Lower lobe of right lung (tissue), 2 donors: ENCODE results near the gene MORN5. TPM values are rescaled to one million over a fixed set of nuclear protein-coding genes. Genes with fewer than 3 reads are reported as not detected.

Experiments used
- ATAC-seq, 2 donors: fragments of 200-7000 bp; cut with Tn5 transposase; one replicate each; pipeline ENCODE4 v1.9.1; 2020 to 2022; ENCODE audit warnings: mild to moderate bottlenecking in 2 of 2, moderate library complexity in 2 of 2
- DNase-seq: peaks from one replicate; pipeline ENCODE4 v3.0.0-alpha.2; 2020
- H3K27ac ChIP-seq: fragments of 200-600 bp; one replicate; pipeline ENCODE4 v1.8.0; 2022
- H3K27me3 ChIP-seq: fragments of 200-600 bp; one replicate; pipeline ENCODE4 v1.8.0; 2022; ENCODE audit warnings: low read depth
- H3K36me3 ChIP-seq: fragments of 200-600 bp; one replicate; pipeline ENCODE4 v1.8.0; 2022; ENCODE audit warnings: mild to moderate bottlenecking
- H3K4me1 ChIP-seq: fragments of 200-600 bp; one replicate; pipeline ENCODE4 v1.8.0; 2022
- H3K4me3 ChIP-seq: fragments of 200-600 bp; one replicate; pipeline ENCODE4 v1.8.0; 2022; ENCODE audit warnings: mild to moderate bottlenecking
- H3K9me3 ChIP-seq: fragments of 200-600 bp; one replicate; pipeline ENCODE4 v1.8.0; 2022
- CTCF ChIP-seq: fragments of 200-600 bp; IDR thresholded peaks from one replicate; pipeline ENCODE4 v1.8.0; 2022; ENCODE audit warnings: antibody characterized with exemption, mild to moderate bottlenecking
- intact Hi-C: fragments of 100-400 bp; cut with DNase I; formaldehyde crosslinking; loops from one replicate; pipeline ENCODE4 v1.11.0; 2022
- total RNA-seq: library from RNA; stranded (reverse); fragmentation: NEBNext Ultra II Directional; extraction: Animal tissue kit (Norgen Biotek cat#: 25700); gene quantifications from one replicate; pipeline ENCODE4 v1.2.1, GENCODE V29; 2021
- donor health status: DM: no; HTN: yes; CAD: no; lungs with severe emphysema.

The MORN5 gene
- total RNA-seq, 1 donor from 2014 or later: 7.7 TPM

GRCh38 chr9:122133263-122133983 is 26.3 kb upstream of the MORN5 start:
- no peak overlapping the region for H3K4me3 ChIP-seq
- H3K27ac ChIP-seq: no peak overlapping the region
- H3K36me3 ChIP-seq: no peaks in the 10 kb centered on the region
- intact Hi-C loops: no loop called here
- no peaks in the 10 kb centered on the region for H3K27me3 ChIP-seq
- no peaks in the 10 kb centered on the region for H3K9me3 ChIP-seq
- peak in 1 of 2 donors; percentile 47 for ATAC-seq
- DNase-seq: no peak
- no peak for TF ChIP-seq CTCF
- peaks cover 19% of the 10 kb centered on the region for H3K4me1 ChIP-seq

- Histone ChIP-seq H3K9me3 (no peaks in the 10 kb centered on the region), H3K4me1 (peaks cover 14% of the 10 kb centered on the region), H3K4me3 (no peak overlapping the region), H3K36me3 (no peaks in the 10 kb centered on the region), H3K27me3 (no peaks in the 10 kb centered on the region), H3K27ac (no peak overlapping the region)
- ATAC-seq (no peak), DNase-seq (no peak)
- no peak for TF ChIP-seq CTCF
- intact Hi-C loops: no loop called here
These were observed 25.6 kb upstream of the MORN5 start for GRCh38 chr9:122133984-122134535.

GRCh38 chr9:122134822-122135528 is 24.7 kb upstream of the MORN5 start:
- H3K27me3 ChIP-seq: no peaks in the 10 kb centered on the region
- DNase-seq: no peak
- no peak for TF ChIP-seq CTCF
- peaks cover 11% of the 10 kb centered on the region for H3K4me1 ChIP-seq
- intact Hi-C loops: no loop called here
- H3K9me3 ChIP-seq: no peaks in the 10 kb centered on the region
- no peak overlapping the region for H3K27ac ChIP-seq
- H3K4me3 ChIP-seq: no peak overlapping the region
- no peak for ATAC-seq
- no peaks in the 10 kb centered on the region for H3K36me3 ChIP-seq

- peaks cover 11% of the 10 kb centered on the region for H3K4me1 ChIP-seq
- no peak for ATAC-seq
- no peaks in the 10 kb centered on the region for H3K9me3 ChIP-seq
- H3K36me3 ChIP-seq: no peaks in the 10 kb centered on the region
- no peak for DNase-seq
- H3K27ac ChIP-seq: no peak overlapping the region
- intact Hi-C loops: no loop called here
- no peaks in the 10 kb centered on the region for H3K27me3 ChIP-seq
- H3K4me3 ChIP-seq: no peak overlapping the region
- no peak for TF ChIP-seq CTCF
These were observed 24.2 kb upstream of the MORN5 start for GRCh38 chr9:122135529-122135859.

GRCh38 chr9:122138560-122139268 is 21.0 kb upstream of the MORN5 start:
- Histone ChIP-seq H3K4me3 (no peak overlapping the region), H3K4me1 (peaks cover 19% of the 10 kb centered on the region), H3K36me3 (peaks cover 12% of the 10 kb centered on the region), H3K9me3 (no peaks in the 10 kb centered on the region), H3K27ac (no peak overlapping the region), H3K27me3 (no peaks in the 10 kb centered on the region)
- no peak for ATAC-seq
- intact Hi-C loops: no loop called here
- DNase-seq: no peak
- no peak for TF ChIP-seq CTCF
